Dendritic cell treated with granulocyte-macrophage colony-stimulating factor and Interleukin-4, amounts not matched to agents 40 ng/mL and 50 ng/mL, for 4 days (primary cell): ENCODE data around the gene MYH7B.

Experiments used
- H3K27ac Mint-ChIP-seq: one replicate; pipeline ENCODE4 v1.8.0; 2022; ENCODE audit warnings: mild to moderate bottlenecking, mixed read lengths
- H3K27me3 Mint-ChIP-seq: one replicate; pipeline ENCODE4 v1.8.0; 2022; ENCODE audit warnings: mild to moderate bottlenecking, mixed read lengths
- H3K36me3 Mint-ChIP-seq: one replicate; pipeline ENCODE4 v1.8.0; 2022; ENCODE audit warnings: low read depth, mixed read lengths
- H3K4me1 Mint-ChIP-seq: one replicate; pipeline ENCODE4 v1.8.0; 2022; ENCODE audit warnings: low read depth, mixed read lengths
- H3K4me3 Mint-ChIP-seq: one replicate; pipeline ENCODE4 v1.8.0; 2022; ENCODE audit warnings: mild to moderate bottlenecking, moderate library complexity, mixed read lengths
- H3K9me3 Mint-ChIP-seq: one replicate; pipeline ENCODE4 v1.8.0; 2022; ENCODE audit warnings: mixed read lengths
- intact Hi-C: fragments of 100-400 bp; cut with micrococcal nuclease; formaldehyde crosslinking; loops from one replicate; pipeline ENCODE4 v1.15.0; 2022

The MYH7B gene

GRCh38 chr20:34928411-34928810, 27.3 kb upstream of the MYH7B start:
- no peaks in the 10 kb centered on the region for H3K27me3 Mint-ChIP-seq

GRCh38 chr20:34931771-34932170, 23.9 kb upstream of the MYH7B start:
- H3K9me3 Mint-ChIP-seq, result no peaks in the 10 kb centered on the region
- H3K27me3 Mint-ChIP-seq, result no peaks in the 10 kb centered on the region
- no peak overlapping the region for H3K27ac Mint-ChIP-seq
- no peak overlapping the region for H3K4me3 Mint-ChIP-seq
- intact Hi-C loops, result no loop called here
- H3K4me1 Mint-ChIP-seq, result peaks cover 6% of the 10 kb centered on the region
- H3K36me3 Mint-ChIP-seq, result peaks cover 8% of the 10 kb centered on the region

More at GRCh38 chr20:34928411-34928810, 27.3 kb upstream of the MYH7B start:
- Mint-ChIP-seq H3K4me3 (no peak overlapping the region), H3K9me3 (no peaks in the 10 kb centered on the region), H3K27ac (no peak overlapping the region), H3K36me3 (no peaks in the 10 kb centered on the region), H3K4me1 (no peaks in the 10 kb centered on the region)
- intact Hi-C loops, result no loop called here

- intact Hi-C loops, result no loop called here
- Mint-ChIP-seq H3K27me3 (no peaks in the 10 kb centered on the region), H3K36me3 (peaks cover 36% of the 10 kb centered on the region), H3K9me3 (no peaks in the 10 kb centered on the region), H3K4me3 (peak overlapping the region; percentile 44), H3K27ac (peak overlapping the region; percentile 94), H3K4me1 (peaks cover 54% of the 10 kb centered on the region)
Measured at GRCh38 chr20:34938466-34939163, 17.1 kb upstream of the MYH7B start.

- H3K36me3 Mint-ChIP-seq, result peaks cover 46% of the 10 kb centered on the region
- H3K27me3 Mint-ChIP-seq, result no peaks in the 10 kb centered on the region
- H3K4me3 Mint-ChIP-seq, result no peak overlapping the region
- H3K27ac Mint-ChIP-seq, result peak overlapping the region; percentile 94
- no peaks in the 10 kb centered on the region for H3K9me3 Mint-ChIP-seq
- intact Hi-C loops, result no loop called here
- peaks cover 54% of the 10 kb centered on the region for H3K4me1 Mint-ChIP-seq
Measured at GRCh38 chr20:34940081-34940481, 15.6 kb upstream of the MYH7B start.

- Mint-ChIP-seq H3K4me3 (no peak overlapping the region), H3K27me3 (no peaks in the 10 kb centered on the region), H3K27ac (peak overlapping the region; percentile 15), H3K4me1 (peaks cover 53% of the 10 kb centered on the region), H3K9me3 (no peaks in the 10 kb centered on the region), H3K36me3 (peaks cover 55% of the 10 kb centered on the region)
- intact Hi-C loops, result no loop called here
Measured at GRCh38 chr20:34941226-34941625, 14.4 kb upstream of the MYH7B start.

GRCh38 chr20:34942301-34942700, 13.4 kb upstream of the MYH7B start:
- no peak overlapping the region for H3K4me3 Mint-ChIP-seq
- H3K27me3 Mint-ChIP-seq, result no peaks in the 10 kb centered on the region
- H3K36me3 Mint-ChIP-seq, result peaks cover 52% of the 10 kb centered on the region

GRCh38 chr20:34943808-34944567, 11.7 kb upstream of the MYH7B start:
- intact Hi-C loops, result no loop called here
- peaks cover 46% of the 10 kb centered on the region for H3K36me3 Mint-ChIP-seq
- no peaks in the 10 kb centered on the region for H3K27me3 Mint-ChIP-seq
- H3K4me3 Mint-ChIP-seq, result no peak overlapping the region
- no peak overlapping the region for H3K27ac Mint-ChIP-seq
- no peaks in the 10 kb centered on the region for H3K9me3 Mint-ChIP-seq
- H3K4me1 Mint-ChIP-seq, result peaks cover 34% of the 10 kb centered on the region

More at GRCh38 chr20:34942301-34942700, 13.4 kb upstream of the MYH7B start:
- Mint-ChIP-seq H3K9me3 (no peaks in the 10 kb centered on the region), H3K4me1 (peaks cover 46% of the 10 kb centered on the region), H3K27ac (peak overlapping the region; percentile 47)
- intact Hi-C loops, result no loop called here

GRCh38 chr20:34945315-34946077, 10.2 kb upstream of the MYH7B start:
- peaks cover 22% of the 10 kb centered on the region for H3K4me1 Mint-ChIP-seq
- H3K27me3 Mint-ChIP-seq, result no peaks in the 10 kb centered on the region
- H3K4me3 Mint-ChIP-seq, result no peak overlapping the region
- H3K36me3 Mint-ChIP-seq, result peaks cover 61% of the 10 kb centered on the region
- intact Hi-C loops, result no loop called here
- no peaks in the 10 kb centered on the region for H3K9me3 Mint-ChIP-seq
- no peak overlapping the region for H3K27ac Mint-ChIP-seq

GRCh38 chr20:34946661-34947060, 9.0 kb upstream of the MYH7B start:
- H3K27ac Mint-ChIP-seq, result no peak overlapping the region
- H3K9me3 Mint-ChIP-seq, result no peaks in the 10 kb centered on the region
- no peaks in the 10 kb centered on the region for H3K27me3 Mint-ChIP-seq
- no peak overlapping the region for H3K4me3 Mint-ChIP-seq
- H3K4me1 Mint-ChIP-seq, result peaks cover 10% of the 10 kb centered on the region
- peaks cover 67% of the 10 kb centered on the region for H3K36me3 Mint-ChIP-seq
- intact Hi-C loops, result no loop called here

- H3K4me3 Mint-ChIP-seq, result no peak overlapping the region
- no peak overlapping the region for H3K27ac Mint-ChIP-seq
- intact Hi-C loops, result no loop called here
- no peaks in the 10 kb centered on the region for H3K9me3 Mint-ChIP-seq
- peaks cover 64% of the 10 kb centered on the region for H3K36me3 Mint-ChIP-seq
- no peaks in the 10 kb centered on the region for H3K27me3 Mint-ChIP-seq
- peaks cover 3% of the 10 kb centered on the region for H3K4me1 Mint-ChIP-seq
Measured at GRCh38 chr20:34947336-34947735, 8.3 kb upstream of the MYH7B start.

- intact Hi-C loops, result no loop called here
- Mint-ChIP-seq H3K9me3 (no peaks in the 10 kb centered on the region), H3K4me3 (no peak overlapping the region)
Measured at GRCh38 chr20:34948030-34948429, 7.6 kb upstream of the MYH7B start.

GRCh38 chr20:34949120-34949519, 6.5 kb upstream of the MYH7B start:
- intact Hi-C loops, result no loop called here
- Mint-ChIP-seq H3K4me1 (no peaks in the 10 kb centered on the region), H3K27ac (no peak overlapping the region), H3K4me3 (no peak overlapping the region), H3K9me3 (no peaks in the 10 kb centered on the region), H3K36me3 (peaks cover 46% of the 10 kb centered on the region), H3K27me3 (no peaks in the 10 kb centered on the region)

More at GRCh38 chr20:34948030-34948429, 7.6 kb upstream of the MYH7B start:
- Mint-ChIP-seq H3K4me1 (no peaks in the 10 kb centered on the region), H3K36me3 (peaks cover 57% of the 10 kb centered on the region), H3K27ac (no peak overlapping the region), H3K27me3 (no peaks in the 10 kb centered on the region)

GRCh38 chr20:34951252-34951651, 4.4 kb upstream of the MYH7B start:
- H3K4me1 Mint-ChIP-seq, result peaks cover 16% of the 10 kb centered on the region
- H3K27me3 Mint-ChIP-seq, result no peaks in the 10 kb centered on the region
- H3K27ac Mint-ChIP-seq, result no peak overlapping the region
- H3K4me3 Mint-ChIP-seq, result no peak overlapping the region
- intact Hi-C loops, result no loop called here
- H3K9me3 Mint-ChIP-seq, result no peaks in the 10 kb centered on the region
- peaks cover 42% of the 10 kb centered on the region for H3K36me3 Mint-ChIP-seq

- Mint-ChIP-seq H3K36me3 (peaks cover 38% of the 10 kb centered on the region), H3K27ac (no peak overlapping the region), H3K27me3 (no peaks in the 10 kb centered on the region), H3K4me1 (peaks cover 20% of the 10 kb centered on the region), H3K9me3 (no peaks in the 10 kb centered on the region), H3K4me3 (no peak overlapping the region)
- intact Hi-C loops, result no loop called here
Measured at GRCh38 chr20:34951652-34952051, 4.0 kb upstream of the MYH7B start.
